HG02884 (cell line): ENCODE data around the gene APOBEC2.

ENCODE experiments used
- ATAC-seq: cut with Tn5 transposase; IDR thresholded peaks from one replicate; pipeline ENCODE4 v1.9.1; 2021; ENCODE audit warnings: mild to moderate bottlenecking, moderate library complexity; ENCODE audit not compliant: unreplicated experiment

APOBEC2 gene

DNA sequence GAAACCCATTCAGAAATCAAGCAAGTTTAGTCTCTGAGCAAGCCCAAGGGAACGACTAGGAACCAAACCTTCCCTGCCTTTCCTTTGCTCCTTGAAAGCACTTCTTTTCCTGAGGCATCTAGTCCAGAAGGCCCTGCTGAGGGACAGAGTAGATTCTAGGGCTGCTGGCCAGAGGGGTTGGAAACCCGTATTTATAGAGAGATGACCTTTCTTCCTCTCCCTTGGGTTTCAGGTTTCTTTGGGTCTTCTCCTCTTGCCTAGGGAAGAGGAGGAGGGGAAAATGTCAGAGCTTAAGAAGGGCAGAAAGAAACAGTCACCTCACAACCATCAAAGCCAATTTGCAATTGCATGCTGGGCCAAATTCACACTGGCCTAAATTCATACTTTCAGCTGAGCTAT is 5.8 kb downstream of the APOBEC2 start:
- no peak for ATAC-seq

DNA sequence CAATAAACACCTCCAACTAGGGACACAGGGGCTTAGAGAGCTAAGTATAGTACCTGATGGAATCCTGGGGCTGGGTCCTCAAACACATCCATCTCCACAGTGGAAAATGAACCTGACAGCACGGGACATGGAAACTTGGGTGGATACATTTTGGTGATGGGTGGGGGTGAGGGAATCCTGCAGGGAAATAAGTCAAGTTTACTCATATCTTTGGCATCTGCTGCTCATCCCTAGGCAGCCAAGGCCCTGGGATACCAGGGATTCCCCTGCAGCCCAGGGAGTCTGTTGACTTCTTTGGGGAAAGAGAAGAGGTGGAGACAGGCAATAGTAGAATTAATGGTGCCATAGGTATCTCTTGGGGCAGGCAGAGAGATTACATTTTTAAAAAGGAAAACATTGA is 6.6 kb downstream of the APOBEC2 start:
- no peak for ATAC-seq

DNA sequence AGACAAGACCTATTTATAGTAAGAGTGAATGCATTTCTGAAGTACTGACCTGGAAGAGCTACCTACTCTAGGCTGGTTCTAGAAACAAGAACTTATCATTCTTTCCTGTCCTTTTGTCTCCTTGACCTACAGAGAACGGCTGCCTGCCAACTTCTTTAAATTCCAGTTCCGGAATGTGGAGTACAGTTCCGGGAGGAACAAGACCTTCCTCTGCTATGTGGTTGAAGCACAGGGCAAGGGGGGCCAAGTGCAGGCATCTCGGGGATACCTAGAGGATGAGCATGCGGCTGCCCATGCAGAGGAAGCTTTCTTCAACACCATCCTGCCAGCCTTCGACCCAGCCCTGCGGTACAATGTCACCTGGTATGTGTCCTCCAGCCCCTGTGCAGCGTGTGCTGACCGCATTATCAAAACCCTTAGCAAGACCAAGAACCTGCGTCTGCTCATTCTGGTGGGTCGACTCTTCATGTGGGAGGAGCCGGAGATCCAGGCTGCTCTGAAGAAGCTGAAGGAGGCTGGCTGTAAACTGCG is 8.3 kb downstream of the APOBEC2 start:
- no peak for ATAC-seq

DNA sequence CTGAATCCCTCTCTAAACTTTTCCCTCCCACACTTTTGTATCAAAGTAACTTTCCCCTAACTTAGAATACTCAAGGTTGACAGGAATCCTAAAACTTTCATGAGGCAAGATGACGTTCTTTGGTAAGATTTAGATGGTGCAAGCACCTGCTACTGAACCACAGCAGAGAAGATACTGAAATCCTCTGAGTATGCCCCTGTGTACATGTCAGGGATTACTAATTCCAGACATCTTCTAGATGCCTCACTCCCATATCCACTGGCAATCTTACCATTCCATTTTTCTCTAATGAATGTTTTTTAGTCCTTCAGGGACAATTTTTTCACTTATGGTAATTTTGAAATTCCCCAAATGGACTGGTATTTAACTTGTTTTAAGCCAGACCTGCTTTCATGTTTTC is 9.1 kb downstream of the APOBEC2 start:
- no peak for ATAC-seq

DNA sequence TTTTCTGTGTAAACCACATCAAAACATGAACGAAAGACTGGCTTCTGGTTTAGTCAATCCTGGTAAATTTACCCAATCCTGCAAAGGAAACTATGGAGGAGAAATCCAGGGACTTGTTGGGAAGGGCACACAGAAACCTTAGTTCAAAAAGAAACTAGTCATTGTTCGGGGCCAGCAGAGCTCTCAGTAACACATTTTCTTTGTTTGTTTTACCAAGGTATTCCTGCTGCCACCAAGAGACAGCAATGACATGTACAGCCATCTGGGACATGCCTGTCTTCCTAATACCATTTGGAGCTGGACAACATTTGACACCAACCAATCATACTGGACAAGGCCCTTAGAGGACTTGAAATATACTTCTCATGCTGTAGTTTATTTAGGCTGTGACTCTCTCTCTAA is 10.9 kb downstream of the APOBEC2 start:
- no peak for ATAC-seq

DNA sequence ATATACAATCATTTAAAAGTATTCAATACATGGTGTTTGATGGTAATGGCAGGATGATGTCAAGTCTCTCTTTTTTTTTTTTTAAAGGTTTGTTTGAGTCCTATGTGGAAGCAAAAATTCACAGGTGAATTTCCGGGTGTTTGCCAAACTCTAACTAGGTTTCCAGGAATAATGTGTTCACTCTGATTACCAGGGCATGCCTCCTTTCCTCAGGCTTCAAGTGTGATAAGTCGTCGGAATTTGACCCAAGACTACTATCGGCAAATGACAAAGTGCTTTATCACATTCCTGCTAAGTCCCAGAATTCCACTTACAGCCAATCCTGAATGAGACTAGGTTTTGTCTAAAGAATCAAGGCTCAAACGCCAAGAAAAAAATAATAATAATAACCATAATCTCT is 11.8 kb downstream of the APOBEC2 start:
- ATAC-seq: no peak

DNA sequence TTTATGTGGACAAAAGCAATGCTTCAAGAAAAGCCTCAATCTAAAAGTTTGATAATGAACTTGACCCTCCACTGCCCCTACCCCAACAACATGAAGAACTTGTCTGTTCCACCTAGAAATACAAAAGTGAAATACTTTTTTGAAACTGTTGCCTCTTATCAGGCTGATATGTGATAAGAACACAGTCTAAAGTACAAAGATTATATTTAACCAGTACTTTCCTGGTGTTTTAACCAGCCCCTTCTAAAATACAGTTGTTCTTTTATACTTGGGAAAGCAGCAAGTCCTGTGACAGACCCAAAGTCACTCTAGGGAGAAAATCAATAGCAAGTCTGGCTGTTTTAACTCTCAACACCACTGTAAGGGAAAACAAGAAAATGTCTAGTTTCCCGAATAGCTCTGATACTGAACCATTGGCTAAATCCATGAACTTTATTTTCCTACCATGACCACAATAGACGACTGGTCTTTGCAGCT is 12.6 kb downstream of the APOBEC2 start:
- no peak for ATAC-seq

DNA sequence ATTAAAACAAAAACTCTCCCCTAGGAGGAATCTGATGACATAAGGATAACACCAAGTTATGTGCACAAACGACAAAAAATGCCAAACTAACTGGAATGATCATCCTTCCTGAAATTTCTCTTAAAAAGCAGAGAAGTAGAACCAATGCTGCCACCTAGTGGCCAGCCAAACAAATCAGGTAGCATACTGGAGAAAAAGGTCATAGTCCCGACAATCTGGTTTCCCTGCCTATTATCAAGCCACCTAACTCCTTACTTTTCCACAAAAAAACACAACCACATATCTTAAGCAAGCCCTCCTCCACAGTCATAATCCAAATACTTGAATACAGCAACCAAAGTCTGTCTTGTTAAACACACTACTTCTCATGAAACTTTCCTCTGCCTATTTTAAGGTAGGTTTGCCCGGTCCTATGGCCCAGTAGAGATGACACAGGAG is 13.9 kb downstream of the APOBEC2 start:
- no peak for ATAC-seq

DNA sequence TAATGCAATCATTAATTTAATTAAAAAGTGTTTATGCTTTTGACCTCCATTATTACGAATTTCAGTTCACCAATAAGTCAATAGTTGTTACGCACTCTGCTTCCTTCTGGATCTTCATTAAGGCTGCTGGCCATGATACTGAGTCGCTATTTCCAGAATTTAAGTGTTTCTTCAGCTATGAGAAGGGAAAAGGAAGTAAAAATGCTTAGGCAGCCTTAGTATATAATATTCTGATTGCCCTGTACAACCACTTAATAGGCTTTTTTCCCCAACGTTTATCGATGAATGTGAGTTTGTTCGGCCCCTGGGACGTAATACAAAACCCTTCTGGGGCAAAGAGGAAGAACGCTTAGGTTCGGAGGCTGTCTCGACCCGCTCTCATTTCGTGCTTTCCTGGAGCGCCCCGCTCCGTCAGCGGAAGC is 18.5 kb downstream of the APOBEC2 start:
- peak; percentile 21 for ATAC-seq

DNA sequence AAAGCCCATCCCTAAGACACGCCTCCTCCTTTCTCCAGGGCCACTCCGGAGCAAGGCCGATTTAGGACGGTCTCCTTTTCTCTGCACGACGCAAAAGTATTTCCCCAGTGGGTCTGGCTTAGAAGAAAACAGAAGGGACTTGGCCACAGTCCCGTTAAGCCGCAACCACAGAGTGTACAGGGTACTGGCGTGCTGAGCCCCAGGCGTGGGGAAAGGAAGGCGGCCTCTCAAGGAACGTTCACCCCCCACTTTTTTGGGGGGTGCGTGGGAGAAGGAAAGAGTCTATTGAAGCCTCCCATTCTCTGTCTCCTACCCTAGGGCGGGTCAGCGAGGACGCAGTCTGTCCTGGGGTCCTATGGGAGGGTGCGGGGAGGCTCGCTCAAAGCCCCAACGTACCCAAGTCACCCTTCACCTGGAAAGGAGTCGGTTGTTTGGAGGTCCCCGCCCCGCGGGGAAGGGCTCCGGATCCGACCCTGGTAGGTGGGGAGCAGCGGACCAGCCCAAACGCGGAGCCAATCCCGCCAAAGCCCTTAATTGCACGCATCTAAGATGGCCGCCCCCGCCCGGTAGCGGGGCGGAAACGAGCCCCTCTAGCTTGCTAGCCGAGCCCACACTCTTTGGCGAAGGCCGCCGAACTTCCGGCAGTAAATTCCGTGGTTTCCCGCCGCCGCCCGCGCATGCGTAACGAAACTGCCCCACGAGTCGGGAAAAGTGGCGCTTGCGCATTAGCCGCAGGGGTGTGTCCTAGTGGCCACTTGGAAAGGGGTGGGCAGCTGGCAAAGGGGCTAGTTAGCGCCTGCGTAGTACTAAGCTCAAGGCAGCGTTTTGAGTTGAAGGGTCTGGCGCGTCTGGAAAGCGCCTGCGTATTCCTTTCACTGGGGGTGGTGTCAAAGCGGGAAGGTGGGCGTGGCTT is 19.2 kb downstream of the APOBEC2 start, which contains the start of gene OARD1:
TSS of gene OARD1 (minus strand) at position 434 of the 913 bp plus-strand sequence. CDS start 722 bp downstream, outside the sequence.
- peak; percentile 67 for ATAC-seq

DNA sequence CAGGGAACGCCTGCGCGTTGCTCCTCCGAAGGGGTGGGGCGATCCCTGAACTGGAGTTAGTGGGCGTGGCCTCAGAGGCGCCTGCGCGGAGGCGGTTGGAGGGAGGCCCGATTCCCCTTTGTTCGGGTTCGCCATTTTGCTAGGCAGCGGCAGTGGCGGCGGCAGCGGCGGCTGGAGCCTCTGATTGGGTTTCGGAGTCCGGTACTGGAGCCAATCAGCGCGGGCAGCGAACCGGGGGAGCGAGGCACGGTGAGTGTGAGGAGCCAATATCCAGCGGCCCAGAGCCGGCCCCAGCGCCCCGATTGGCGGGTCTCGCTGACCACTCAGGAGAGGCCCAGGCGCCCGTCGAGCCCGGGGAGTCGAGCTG is 19.8 kb downstream of the APOBEC2 start, which contains the start of gene NFYA:
TSS of gene NFYA (plus strand) at position 139 of the 367 bp plus-strand sequence. CDS start 6,116 bp downstream, outside the sequence.
- ATAC-seq: peak; percentile 52

DNA sequence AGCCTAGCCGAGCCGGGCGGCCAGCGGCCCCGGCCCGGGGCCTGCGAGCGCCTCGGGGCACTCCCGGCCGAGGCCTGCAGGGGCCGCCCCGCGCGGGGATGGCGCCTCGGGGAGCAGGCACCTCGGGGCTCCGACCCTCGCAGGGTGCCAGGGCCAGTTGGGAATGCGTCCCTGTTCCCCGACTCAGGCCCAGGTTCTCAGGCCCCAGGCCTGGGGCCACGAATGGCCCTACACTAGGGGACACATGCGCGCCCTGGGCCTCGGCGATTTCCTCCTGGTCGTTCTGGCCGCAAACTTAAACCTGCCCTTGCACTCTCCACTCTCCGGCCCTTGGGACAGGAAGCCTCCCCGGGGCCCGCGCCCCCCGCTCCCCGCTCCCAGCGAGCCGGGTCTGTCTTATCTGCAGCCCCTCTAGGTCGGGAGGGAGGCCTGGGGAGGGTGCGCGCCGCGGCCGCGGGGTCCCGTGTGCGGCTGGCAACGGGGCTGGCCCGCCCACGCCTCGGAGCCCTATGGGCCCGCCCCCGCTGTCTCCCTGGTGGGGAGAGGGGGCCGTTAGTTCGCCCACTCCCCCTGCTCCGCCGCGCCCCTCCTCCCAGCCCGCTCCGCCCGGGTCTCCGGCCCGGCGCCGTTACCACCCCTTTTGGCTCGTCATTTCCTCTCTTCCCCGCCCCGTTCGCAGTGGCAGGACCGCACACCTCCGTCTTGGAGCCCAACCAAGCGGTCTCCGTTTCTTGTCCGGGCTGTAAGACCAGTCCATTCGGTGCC is 20.4 kb downstream of the APOBEC2 start:
- peak; percentile 24 for ATAC-seq

DNA sequence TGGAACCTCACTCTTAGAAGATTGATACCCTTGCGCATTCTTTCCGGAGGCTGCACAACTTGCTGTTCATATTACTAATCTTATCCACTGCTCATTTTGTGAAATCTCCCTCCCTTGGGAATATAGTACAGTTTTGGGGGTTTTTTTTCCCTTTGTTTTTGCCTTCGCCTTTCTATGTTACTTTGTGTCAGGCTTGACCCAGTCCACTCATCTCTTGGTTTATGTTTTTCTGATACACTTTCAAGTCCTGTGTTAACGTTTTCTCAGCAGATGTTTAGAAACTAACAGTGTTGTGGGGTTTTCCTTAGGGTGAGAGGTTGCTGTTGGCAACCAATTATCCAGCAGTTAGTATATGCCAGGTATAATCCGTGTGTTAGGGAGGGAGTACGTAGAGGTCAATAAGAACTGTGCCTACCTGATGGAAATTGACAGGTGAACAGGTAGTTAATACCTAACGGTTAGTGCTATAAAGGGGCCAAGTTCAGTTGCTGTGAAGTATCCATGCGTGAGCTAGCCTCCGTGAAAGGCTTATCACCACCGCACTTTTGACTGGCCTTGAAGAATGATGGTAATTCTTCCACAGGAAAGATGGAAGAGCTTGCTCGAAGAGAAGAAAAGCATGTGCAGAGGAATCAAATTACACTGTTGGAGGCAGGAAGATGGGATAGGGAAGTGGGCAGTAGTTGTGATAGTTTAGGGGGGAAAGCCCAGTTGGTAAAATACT is 21.1 kb downstream of the APOBEC2 start:
- no peak for ATAC-seq

DNA sequence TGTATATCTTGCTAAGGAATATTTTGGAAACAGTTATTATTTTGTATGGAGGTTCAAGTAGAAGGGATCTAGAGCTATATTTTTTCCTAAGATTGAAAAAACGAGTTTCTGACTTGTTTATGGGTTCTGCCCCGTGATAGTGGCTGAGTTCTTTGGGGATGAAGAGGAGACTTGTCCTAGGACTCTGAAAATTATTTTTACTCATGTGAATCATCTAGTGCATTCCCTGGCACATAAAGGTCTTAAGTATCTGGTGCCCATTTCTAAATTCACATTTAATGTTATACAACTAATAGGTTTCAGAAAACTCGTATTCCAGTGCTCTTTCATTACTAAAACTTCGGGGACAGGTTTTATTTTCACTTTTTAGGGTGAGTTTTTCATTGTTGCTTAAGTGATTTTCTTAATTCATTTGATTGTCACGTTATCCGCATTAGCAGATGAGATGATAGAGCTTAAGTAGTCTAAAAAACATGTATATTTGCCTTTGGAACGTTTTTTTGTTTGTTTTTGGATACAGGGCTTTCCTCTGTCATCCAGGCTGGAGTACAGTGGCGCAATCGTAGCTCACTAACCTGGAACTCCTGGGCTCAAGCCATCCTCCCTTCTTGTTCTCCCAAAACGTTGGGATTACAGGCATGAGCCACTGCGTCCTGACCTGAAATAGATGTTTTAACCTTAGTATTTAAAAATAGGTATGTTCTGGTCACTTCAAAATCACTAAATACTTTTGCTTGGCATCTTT is 21.9 kb downstream of the APOBEC2 start:
- no peak for ATAC-seq

DNA sequence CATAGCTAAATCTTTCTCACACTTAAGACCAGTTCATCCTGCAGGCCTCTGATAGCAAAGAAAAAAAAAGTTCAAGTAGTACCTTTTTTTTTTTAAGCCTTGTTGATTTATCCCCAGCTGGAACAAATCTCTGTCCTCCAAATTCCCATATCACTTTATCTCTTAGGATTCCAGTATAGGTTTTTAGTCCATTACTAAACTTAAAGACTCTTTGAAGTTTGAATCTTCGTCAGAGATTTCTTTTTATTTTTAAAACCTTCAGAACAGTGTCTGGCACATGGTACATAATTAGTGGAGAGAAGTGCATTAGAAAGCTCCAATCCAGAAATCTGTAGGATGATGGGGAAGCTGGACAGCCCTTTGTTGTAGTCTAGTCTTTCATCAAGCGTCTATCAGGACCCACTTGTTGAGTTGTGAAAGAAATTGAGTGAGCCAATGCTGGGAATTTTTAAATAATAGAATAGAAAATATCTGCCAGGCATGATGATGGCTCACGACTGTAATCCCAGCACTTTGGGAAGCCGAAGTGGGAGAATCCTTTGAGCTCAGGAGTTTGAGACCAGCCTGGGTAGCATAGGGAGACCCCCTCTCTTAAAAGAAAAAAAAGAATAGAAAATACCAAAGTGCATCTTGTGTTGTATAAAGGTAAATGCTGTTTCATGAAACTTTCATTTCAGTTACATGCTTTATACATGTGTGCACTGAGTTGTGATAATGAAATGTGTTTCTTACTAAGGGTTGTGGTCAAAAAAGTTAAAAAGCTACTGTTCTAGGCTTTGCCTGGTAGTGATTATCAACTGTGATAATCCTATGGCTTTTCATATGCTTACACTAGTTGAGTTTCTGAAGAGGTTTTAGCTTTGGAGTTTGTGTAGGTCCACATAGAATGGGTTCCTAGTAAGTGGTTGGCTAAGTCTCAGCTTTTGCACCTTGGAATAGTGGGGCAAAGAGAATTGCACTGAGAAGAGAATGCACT is 22.9 kb downstream of the APOBEC2 start:
- no peak for ATAC-seq

DNA sequence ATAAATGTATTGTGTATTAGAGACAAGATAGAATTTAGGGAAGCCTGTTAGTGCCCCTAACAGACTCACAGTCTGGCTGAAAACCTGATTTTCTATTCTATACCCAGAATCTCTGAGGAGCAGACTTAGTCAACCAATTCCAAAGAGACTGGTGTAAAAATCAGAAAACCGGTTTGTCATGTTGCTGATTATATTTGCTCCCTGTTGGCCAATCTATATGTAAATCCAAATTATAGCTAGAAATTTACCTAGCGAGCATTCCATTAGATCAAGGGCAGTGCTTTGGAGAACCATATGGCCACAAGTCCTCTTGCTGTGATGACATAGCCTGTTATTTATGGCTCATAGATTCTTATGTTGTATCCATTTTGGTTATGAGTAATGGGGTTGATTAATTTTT is 24.5 kb downstream of the APOBEC2 start:
- ATAC-seq: no peak

DNA sequence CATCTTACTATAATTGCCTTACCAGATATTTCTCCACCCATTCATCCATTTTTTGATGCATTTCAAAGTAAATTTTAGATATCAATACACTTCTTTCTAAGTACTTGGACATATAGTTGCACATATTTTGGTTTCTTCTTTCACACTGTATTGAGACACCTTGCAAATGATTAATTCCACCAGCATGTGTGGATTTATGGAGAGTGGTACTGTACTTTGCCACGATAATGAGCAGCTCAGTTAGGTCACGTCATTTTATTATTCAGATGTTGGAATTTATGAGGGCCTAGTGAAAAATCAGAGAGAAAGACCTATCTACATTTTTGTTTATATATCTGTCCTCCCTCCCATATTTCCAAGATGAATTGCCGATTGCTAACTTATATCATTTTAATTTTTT is 25.1 kb downstream of the APOBEC2 start:
- no peak for ATAC-seq

DNA sequence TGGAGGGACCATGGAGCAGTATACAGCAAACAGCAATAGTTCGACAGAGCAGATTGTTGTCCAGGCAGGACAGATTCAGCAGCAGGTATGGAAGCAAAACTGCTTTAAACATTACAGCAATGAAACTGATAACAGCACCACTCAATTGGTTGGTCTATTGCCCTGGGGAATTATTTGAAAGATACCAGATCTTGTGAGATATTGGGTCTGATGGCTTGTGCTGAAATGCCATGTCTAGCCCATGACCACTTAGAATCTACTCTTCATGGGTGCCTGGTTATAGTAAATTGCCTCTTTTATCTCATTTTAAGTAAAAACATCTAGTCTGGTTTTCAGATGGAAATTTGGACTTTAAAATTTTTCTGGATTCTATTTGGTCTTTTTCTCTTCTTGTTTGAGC is 26.1 kb downstream of the APOBEC2 start:
- ATAC-seq: no peak

DNA sequence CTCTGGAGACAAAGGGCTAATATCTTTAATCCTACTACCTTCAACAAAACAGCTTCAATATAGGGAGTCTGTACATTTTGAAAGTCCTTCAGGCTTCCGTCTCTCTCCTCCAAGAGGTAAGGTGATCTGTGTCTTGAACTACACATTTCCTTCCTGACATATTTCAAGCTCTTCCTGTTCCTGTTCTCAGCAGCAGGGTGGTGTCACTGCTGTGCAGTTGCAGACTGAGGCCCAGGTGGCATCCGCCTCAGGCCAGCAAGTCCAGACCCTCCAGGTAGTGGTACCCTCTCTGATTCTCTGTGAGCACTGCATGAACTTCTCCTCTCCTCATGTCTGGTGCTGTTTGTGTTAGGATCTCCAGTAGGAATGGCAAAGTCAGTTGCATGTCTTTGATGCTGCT is 27.6 kb downstream of the APOBEC2 start:
- ATAC-seq: no peak
